Right hindlimb (tissue), 1 donor: ENCODE data around the gene MFSD6.
A peak's percentile ranks its signal among the peaks of the same experiment; 100 is the strongest.
"Not testable (repeated sequence)": the region's sequence is repeated elsewhere in the genome, so short reads cannot be mapped to it uniquely, and the experiment has no call there.

ENCODE experiments used
- DNase-seq: peaks from one replicate; pipeline ENCODE4 v3.0.0-alpha.2; 2018

MFSD6 gene

DNA sequence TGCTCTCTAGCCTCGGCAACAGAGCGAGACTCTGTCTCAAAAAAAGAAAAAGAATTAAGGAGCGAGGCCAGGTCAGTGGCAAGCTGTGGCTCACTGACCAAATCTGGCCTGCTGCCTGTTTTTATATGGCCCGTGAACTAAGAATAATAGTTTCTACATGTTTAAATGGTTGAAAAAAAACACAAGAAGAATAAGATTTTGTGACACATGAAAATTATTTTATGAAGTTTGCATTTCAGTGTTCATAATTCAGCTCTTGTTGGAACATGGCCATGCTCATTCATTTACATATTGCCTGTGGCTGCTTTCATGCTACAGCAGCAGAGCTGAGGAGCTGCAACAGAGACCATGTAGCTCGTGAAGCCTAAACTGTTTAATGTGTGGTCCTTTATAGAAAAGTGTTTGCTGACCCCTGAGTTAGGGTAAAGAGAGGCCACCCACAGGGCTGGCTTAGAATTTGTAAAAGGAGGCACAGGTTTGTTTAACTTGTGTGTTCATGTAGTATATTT lies 59.5 kb downstream of the MFSD6 start:
- DNase-seq = peak; percentile 55

DNA sequence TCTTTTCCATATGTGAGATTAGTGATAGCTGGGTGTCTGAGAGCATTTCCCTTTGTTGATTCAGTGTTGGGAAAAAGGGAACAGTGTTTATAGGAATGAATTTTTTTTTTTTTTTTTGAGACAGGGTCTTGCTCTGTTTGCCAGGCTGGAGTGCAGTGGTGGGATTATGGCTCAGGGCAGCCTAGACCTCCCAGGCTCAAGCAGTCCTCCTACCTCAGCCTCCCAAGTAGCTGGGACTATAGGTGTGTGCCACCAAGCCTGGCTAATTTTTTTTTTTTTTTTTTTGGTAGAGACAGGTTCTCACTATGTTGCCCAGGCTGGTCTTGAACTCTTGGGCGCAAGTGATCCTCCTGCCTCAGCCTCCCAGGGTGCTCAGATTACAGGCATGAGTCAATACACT lies 60.2 kb downstream of the MFSD6 start:
- not testable (repeated sequence) for DNase-seq

DNA sequence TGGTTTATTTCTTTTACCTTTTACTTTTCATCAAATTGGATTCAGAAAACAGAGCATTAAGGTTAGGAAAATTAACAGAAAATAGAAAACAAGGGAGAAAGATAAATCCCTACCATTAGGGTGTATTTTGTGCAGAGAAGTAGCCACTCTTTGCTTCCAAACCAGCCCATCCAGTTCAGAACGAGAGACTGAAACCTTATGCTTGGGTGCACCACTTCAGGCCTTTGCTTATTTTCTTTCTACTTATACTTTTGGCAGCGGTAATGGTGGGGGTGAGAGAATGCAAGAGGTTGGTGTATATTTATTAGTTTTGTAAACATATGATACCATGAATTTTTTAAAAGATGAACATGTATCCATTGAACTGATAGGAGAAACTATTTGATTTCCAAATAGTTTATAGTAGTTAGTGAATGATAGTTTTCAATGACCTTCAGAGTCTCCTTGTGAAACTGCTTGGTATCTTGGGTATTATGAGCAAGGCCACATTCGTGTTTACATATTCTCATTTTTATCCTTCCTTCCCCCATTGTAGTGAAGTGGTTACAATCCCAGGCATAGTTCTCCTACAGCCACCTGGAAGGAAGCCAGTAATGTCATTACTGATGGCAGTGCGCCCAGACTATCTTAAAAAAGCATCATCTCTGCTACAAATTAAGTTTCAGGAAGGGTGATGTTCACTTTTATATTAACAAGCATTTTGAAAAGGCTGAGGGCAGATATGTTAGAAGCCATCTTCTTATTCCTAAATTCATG lies 60.8 kb downstream of the MFSD6 start:
- DNase-seq = peak; percentile 93

DNA sequence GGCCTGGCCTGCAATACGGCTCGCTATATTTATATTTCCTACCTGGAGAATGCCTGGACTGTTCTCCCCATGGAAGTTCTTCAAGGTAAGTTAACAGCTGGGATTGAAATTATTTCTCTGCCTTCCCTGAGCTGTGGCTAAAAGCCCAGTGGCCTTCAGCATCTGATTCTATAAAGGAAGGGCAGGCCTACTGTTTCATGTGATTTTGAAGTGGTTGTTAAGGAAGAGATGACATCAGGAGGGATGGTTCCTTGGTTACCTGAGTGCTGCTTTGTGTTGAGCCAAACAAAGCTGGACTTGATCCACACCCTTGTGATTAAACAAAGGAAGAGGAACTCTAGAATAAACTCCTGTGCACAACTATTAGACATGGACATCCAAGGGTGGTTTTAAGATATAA lies 61.6 kb downstream of the MFSD6 start:
- peak; percentile 69 for DNase-seq

DNA sequence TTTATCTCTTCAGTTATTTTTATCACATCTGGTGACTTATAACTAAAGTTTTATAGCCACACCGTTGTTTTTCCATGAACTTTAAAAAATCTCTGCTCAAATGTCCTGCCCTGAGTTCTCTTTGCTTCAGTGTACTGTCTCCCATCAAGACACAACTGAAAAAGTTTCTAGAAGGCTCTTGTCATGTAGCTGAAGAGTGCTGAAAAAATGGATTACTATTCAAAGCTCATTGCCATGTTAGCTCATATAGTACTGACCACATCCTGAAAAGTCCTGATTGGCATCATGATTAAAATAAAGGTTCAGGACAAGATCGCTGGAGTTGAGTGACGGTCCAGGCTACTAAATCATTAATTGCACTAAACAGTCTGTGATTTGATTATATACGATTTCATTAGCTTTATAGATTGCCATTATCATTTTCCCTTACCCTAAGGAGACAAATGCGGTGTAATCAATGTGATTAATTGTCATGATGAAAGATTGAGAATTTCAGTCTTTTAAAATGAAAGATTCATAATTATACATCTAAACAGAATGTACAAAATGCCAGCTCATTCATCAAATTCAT lies 62.2 kb downstream of the MFSD6 start:
- no peak for DNase-seq

DNA sequence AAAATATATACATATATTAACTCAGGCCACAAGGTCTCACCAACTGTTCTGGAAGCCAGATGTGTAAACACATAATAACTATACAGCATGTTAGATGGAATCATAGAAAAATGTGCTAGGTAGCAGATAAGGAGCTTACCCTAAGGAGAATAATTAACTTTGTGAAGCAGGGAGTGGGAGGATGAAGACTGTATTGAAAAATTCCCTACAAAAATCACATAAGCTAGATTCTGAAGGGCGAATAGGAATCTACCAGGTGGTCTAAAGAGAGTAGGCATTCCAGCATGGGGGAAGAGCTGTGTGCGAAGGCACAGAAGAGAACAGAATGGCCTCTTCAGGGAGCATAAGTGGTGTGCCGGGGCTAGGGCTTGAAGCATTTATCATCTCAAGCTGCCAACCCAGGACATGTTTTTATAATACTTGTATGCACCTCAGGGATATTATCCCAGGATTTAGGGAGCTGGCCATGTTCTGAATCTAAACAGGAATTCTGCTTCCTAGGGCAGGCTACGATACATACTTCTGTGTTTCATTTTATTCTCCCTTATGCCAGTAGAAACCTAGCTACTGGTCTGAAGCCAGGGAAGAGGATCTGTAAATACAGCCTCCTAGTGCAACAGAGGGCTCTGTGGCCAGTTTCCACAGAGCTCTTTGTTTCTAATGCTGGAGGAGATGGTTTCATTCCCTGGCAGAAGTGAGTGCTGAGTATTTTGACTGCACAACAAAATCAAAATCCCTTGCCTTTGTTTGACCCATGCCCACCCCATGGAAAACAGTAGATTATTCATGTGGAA lies 69.7 kb downstream of the MFSD6 start:
- DNase-seq = peak; percentile 44

DNA sequence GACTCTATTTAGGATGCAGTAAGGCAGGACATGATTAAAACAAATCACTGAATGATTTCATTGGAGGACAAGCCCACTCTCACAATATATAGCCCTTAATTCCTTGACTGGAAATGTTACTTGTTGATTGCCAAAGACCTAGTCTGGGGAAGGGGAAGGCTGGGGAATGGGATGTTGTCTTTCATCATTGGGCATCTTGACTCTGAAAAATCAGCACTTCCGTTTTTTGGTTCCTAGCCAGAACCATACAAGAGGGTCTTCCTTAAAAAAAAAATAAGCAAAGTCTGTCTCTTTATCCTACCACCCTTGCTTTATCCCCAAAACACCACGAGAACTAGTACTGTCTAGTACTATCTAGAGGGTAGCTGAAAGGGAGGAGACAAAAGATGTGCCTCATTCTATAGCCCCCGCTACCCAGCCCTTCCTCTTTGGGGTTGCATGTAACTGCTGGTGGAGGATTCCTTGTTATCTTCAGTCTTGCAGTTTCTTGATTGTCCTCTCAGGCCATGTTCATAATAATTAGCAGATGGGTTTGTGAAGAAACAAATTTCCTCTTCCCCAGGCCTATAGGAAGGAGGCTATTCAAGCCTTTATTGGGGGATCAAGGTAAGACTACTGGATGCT lies 70.5 kb downstream of the MFSD6 start:
- no peak for DNase-seq

DNA sequence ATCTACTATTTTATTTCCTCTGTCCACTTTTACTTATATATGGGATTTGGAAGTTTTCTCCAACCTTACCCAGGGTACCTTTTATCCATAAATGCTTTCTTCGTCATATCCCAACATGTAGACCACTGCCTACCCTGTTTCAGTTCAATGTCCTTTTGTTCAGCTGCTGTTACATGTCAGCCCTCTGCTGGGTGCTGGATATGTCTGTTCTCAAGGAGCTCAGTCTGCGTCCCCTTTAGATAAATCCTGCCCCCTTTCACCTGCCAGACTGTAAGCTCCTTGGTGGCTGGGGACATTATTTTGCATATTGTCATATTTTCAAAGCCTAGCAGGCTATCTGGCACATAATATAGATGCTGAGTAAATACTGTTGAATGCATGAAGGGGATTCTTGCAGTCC lies 73.2 kb downstream of the MFSD6 start:
- DNase-seq = no peak

DNA sequence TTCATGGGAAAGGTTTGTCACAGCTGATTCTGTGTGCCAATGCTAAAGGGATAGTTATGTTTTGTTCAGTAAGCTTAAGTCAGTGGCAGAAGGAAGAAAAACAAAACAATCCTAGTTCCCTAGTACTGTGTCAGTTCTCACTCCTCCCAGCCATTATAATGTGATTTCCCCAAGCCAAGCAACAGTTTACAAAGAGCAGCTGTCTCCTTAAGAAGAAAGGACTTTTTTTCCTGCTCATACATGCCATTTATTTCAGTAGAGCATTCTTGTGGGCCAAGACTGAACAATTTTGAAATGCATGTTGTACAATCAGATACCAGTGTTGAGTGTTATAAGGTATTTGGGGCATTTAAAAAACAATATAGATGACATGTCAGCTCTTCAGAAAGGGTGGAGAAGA lies 74.3 kb downstream of the MFSD6 start:
- no peak for DNase-seq

DNA sequence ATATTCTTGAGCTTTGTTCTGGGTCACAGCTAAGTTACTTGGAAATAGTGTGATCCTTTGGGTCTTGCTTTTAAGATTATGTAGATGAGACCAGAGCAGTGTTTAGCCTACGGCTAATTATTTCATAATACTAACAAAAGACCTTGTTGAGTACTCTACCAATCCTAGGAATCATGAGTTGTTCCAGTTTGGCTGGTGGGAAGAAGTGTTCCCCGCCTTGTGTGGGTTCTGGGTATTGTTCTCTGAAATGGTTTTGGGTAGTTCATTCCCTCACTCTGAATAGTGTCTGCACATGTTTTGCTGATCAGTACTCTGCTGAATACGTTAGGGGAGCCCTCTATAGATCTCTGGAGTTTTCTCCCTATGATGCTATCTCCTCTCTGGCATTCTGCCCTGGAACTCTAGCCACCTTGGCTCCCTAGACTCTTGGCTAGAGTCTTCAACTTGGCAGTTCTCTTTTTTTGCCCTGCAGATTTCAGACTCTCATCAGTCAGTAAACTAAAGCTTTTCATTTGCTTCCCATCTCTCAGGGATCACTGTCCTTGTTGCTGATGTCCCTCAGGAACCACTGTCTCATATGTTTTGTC lies 78.0 kb downstream of the MFSD6 start:
- no peak for DNase-seq

DNA sequence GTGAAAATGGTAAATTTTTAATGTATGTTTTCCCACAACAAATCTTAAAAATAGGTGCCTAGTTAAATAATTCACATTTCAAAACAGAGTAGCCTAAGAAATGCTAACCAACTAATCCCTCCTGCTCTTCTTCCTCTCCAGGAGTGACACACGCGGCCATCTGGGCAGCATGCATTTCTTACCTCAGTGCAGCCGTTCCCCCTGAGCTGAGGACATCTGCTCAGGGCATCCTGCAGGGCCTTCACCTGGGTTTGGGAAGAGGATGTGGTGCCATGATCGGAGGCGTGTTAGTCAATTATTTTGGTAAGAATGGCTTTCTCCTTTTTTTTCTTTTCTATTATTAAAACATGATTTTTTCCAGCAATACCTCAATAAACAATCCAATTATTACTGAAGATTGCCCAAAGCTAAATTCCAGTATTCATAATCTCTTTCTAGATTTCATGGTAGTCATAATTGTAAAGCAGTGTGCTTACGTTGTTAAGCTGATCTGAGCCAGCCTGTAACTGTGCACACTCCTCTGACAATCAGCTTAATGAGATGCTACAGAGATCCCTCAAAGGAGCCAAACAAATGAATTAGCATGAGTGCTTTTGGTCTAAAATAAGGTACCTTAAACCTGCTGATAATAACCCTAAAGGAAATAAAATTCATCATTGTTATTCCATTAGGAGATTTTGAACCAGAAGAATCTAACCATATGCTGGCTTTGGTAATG lies 80.5 kb downstream of the MFSD6 start:
- no peak for DNase-seq

DNA sequence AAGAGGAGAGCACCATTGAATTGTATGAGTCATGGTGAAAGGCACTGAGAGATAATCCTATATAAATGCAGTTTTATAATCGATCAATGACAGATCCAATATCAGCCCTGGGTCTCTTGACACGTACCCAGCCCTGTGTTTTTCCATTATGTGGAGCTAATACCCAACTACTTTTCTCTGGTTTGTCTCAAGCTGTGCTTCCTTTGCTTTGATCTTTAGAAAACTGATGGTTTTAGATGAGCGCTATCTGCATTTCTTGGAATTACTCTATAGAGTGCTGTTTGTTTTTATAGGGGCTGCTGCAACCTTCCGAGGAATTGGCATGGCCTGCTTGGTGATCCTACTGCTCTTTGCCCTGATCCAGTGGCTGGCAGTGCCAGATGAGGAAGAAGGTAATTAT lies 81.3 kb downstream of the MFSD6 start:
- no peak for DNase-seq

DNA sequence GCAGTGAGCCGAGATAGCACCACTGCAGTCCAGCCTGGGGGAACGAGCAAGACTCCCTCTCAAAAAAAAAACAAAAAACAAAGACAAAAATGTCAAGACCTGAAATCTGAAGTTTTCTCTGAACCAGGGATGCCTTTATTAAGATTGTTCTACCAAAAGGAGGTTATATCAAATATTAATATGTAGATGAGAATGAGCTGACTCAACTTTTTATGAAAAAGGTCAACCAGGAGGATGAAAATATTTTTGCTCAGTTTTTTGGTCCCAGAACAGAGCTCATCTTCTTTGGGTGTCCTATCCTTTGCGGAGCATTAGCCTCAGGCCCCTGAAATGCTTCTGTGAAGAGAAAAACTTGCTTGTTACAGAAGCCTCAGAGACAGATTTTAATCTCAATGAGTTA lies 82.3 kb downstream of the MFSD6 start:
- no peak for DNase-seq

DNA sequence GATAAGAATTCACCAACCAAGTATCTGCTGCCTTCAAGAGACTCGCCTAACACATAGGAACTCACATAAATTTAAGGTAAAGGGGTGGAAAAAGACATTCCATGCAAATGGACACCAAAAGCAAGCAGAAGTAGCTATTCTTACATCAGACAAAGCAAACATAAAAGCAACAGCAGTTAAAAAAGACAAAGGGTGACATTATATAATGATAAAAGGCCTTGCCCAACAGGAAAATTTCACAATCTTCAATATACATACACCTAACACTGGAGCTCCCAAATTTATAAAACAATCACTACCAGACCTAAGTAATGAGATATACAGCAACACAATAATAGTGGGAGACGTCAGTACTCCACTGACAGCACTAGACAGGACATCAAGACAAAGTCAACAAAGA lies 84.9 kb downstream of the MFSD6 start:
- DNase-seq = no peak

DNA sequence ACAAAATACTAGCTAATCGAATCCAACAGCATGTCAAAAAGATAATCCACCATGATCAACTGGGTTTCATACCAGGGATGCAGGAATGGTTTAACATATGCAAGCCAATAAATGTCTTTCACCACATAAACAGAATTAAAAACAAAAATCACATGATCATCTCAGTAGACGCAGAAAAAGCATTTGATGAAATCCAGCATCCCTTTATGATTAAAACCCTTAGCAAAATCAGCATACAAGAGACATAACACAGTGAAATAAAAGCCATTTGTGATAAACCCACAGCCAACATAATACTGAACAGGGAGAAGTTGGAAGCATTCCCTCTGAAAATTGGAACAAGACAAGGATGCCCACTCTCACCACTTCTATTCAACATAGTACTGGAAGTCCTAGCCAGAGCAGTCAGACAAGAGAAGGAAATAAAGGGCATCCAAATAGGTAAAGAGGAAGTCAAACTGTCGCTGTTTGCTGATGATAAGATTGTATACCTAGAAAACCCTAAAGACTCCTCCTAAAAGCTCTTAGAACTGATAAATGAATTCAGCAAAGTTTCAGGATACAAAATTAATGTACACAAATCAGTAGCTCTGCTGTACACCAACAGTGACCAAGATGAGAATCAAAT lies 86.6 kb downstream of the MFSD6 start:
- DNase-seq = not testable (repeated sequence)

DNA sequence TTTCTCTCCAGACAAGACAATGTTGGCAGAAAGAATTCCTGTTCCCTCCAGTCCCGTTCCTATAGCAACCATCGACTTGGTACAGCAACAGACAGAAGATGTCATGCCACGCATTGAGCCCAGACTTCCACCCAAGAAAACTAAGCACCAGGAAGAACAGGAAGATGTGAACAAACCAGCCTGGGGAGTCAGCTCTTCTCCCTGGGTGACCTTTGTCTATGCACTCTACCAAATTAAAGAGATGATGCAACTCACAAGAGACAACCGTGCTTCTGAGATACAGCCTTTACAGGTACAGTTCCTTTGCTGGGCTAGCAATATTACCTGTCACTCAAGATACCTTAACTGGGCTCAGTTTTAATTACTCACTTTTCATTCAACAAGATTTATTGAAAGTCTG lies 89.3 kb downstream of the MFSD6 start:
- DNase-seq = no peak

DNA sequence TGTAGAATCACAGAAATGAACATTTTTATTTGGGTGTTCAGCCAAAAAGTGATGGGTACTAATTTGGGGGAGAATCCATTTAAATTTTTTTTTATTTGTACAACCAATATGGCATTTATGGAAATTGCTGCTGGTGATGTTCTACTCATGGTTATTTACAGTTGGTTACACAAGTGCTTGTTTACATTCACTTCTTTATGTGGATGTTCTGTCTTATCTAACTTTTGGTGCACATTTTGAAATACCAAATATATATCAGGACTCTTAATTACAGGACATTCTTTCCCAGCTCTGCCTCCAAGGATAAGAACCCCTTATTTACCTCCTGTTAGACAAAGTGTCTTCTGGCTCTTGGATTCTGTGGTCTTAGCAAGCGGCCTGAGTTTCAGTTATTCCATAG lies 91.1 kb downstream of the MFSD6 start:
- DNase-seq = no peak

DNA sequence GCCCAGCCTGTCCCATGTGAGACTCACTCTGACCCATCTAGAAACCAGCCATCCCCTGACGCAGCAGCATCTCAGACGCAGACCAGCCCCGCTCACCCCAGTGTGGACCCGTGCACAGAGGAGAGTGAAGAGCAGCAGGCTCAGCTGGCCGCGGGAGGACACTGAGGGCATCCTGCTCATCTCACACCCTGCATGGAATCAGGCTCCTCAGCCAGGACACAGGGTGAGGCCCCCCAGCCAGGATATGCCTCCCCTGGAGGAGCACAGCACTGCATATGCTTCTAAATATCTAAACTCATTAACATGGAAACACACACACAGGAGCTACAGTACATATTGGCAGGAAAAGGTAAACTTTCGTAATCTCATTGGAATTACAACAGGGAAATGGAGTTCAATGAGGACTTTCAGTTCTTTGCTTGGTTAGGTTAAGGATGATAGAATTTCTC lies 91.9 kb downstream of the MFSD6 start:
- DNase-seq = no peak

DNA sequence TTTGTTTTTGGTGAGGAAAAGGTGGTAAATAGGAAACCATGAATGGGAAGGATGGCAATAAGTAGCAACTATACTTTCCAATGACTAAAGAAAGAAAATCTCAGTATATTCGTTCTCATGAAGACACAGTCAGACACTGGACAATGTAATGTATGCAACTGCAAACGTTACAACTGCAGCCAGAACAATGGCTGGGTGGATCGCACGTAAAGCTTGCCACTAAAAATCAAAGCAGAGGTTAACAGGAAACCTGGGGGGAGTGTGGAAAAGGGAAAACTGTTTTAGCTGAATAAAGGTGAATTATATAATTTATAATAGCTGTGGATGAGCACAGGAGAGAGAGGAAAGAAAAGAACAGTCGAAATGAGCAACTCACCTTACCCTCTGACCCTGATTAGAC lies 93.1 kb downstream of the MFSD6 start:
- no peak for DNase-seq

DNA sequence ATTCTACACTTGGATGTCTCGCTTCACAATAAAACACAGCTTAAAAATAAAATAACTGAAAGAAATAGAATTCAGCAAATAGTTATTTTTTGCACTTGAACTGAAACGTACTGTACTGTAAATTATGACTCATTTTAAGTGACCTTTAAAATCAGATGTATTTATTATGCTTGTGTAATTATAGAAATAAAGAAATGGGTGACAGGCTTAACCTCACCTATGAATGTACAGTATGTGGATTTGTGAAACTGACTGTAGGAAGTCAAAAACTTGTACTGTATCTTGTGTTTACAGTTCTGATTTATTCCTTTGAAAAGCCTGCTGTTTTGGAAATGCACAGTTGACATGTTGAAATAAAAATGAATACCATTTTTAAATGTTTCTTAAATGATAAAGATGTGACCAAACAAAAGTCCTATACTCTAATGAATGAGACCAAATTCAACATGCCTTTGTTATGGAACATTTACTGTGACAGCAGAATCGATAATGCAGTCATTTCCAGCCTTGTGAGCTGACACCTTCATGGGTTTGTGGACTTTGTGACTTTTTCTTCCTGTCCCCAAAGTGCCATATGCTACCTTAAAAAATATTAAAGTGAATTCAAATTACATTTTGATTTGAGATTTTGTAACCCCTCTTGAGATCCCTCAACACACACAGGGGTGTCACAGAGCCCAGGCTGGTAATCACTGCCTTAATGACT lies 93.7 kb downstream of the MFSD6 start:
- DNase-seq = no peak

DNA sequence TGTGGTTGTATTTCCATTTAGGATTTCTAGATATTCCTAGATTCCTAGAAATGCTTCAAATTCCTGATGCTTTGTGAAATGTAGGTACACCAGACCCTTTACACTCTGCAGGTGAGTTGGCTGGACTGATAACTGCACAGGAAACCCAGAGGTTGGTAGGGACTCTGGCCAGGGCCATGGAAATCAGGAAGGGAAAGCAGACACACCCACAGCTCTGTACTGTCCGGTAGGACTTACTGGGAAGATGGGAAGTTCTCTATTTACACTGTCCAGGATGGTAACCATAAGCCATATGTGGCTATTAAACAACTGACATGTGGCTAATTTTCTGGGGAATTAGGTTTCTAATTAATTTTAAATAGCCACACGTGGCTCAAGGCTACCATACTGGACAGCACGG lies 94.9 kb downstream of the MFSD6 start:
- DNase-seq = no peak
